ENCODE measurements around the gene PPARD.

DNA sequence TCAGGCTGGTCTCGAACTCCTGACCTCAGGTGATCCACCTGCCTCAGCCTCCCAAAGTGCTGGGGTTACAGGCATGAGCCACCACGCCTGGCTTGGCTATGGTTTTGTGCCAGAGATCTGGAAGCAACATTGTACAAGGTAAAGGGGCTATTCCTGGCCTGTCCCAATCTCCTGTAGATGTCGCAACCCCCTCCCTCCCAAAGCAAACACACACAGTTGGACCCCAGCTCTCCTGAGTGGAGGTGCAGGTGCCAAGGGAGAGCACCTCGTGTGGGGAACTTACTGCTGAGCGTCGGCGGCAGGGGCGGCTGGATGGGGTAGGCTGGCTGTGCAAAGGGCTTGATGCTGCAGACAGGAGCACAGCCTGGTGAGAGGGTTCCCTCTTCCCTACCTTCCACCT is 134.7 kb downstream of the PPARD start:
- TF ChIP-seq, protein P1, sequence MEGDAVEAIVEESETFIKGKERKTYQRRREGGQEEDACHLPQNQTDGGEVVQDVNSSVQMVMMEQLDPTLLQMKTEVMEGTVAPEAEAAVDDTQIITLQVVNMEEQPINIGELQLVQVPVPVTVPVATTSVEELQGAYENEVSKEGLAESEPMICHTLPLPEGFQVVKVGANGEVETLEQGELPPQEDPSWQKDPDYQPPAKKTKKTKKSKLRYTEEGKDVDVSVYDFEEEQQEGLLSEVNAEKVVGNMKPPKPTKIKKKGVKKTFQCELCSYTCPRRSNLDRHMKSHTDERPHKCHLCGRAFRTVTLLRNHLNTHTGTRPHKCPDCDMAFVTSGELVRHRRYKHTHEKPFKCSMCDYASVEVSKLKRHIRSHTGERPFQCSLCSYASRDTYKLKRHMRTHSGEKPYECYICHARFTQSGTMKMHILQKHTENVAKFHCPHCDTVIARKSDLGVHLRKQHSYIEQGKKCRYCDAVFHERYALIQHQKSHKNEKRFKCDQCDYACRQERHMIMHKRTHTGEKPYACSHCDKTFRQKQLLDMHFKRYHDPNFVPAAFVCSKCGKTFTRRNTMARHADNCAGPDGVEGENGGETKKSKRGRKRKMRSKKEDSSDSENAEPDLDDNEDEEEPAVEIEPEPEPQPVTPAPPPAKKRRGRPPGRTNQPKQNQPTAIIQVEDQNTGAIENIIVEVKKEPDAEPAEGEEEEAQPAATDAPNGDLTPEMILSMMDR (IDR thresholded peaks at IDR 0.05), result no peak
- no peak for TF ChIP-seq POLR2A (IDR thresholded peaks at IDR 0.05)
